Transverse colon (tissue), 4 donors: ENCODE results near the gene ARL6IP1.
"Not testable (repeated sequence)": the region's sequence is repeated elsewhere in the genome, so short reads cannot be mapped to it uniquely, and the experiment has no call there.

ENCODE experiments used
- CTCF ChIP-seq, 5 experiments: fragments of 200-600 bp in 3 of 5; fragments of 450-650 bp in 2 of 5; sonication (generic) in 3 of 5; IDR thresholded peaks; 1 replicate in 2 of 5; 2 replicates in 3 of 5; pipeline ENCODE4 v1.5.1; 2016 to 2017; ENCODE audit warnings: antibody characterized with exemption in 5 of 5, inconsistent platforms in 3 of 5, mild to moderate bottlenecking in 2 of 5, moderate library complexity in 1 of 5
- EP300 ChIP-seq: sonication (generic); formaldehyde crosslinking; IDR thresholded peaks from one replicate; pipeline ENCODE4 v1.6.1; 2017; ENCODE audit warnings: antibody characterized with exemption, low read depth
- POLR2A ChIP-seq: fragments of 450-650 bp; IDR thresholded peaks from one replicate; pipeline ENCODE4 v1.6.1; 2016; ENCODE audit warnings: antibody characterized with exemption, mild to moderate bottlenecking, moderate library complexity
- POLR2AphosphoS5 ChIP-seq, 3 donors: sonication (generic); formaldehyde crosslinking; IDR thresholded peaks; one replicate each; pipeline ENCODE4 v1.6.1; 2016; ENCODE audit warnings: antibody characterized with exemption in 3 of 3

- TF ChIP-seq CTCF (IDR thresholded peaks at IDR 0.05); POLR2A; POLR2AphosphoS5 (IDR thresholded peaks at IDR 0.05); EP300: not testable (repeated sequence)
Measured at GRCh38 chr16:18774651-18775050, 26.7 kb downstream of the ARL6IP1 start.
